ENCODE measurements around the gene CDH11. TPM values are rescaled to one million over a fixed set of nuclear protein-coding genes. Genes with fewer than 3 reads are reported as not detected.

The CDH11 gene
- total and polyA plus RNA-seq, 2 of the 4 experiments (the other 2 are of a cell fraction), result 266 to 601 TPM

GRCh38 chr16:65142276-65142675, 20.4 kb upstream of the CDH11 start:
- BruUV-seq (replicated peaks), result no TSS peak

More at GRCh38 chr16:65142276-65142675, 20.4 kb upstream of the CDH11 start:
- H2AK5ac ChIP-seq (ENCODE audit: low read depth, low read length), result no peak overlapping the region
- in situ Hi-C loops (cut with MboI; ENCODE audit: low sequenced_read_pairs) (no loop called here), dilution Hi-C loops (cut with HindIII; ENCODE audit: low sequenced_read_pairs, unreplicated experiment) (no loop called here), intact Hi-C loops (cut with micrococcal nuclease) (loop anchor here (5.0 kb wide), 1 partner anchor 1275 kb away; no protein-coding TSS in a partner anchor)
- no peaks in the 10 kb centered on the region for H3K79me1 ChIP-seq (ENCODE audit: low read depth in 1 of 2, low read length in 2 of 2)
- no peaks in the 10 kb centered on the region for H3K9me3 ChIP-seq (ENCODE audit: control insufficient read depth, insufficient read depth, low read length)
- no peak overlapping the region for H3K4me3 ChIP-seq (ENCODE audit: insufficient read depth, low read depth, low read length)
- peak; percentile 16 for DNase-seq
- H2BK5ac ChIP-seq (ENCODE audit: low read depth, low read length, poor library complexity, severe bottlenecking), result no peak overlapping the region
- H3K4me1 ChIP-seq (ENCODE audit: control insufficient read depth, insufficient read depth, low read length), result no peaks in the 10 kb centered on the region
- H3K56ac ChIP-seq (ENCODE audit: extremely low read depth, insufficient read depth, low read length), result no peak overlapping the region
- POLR2A ChIA-PET (ENCODE audit: unreplicated experiment), result interaction anchor here (0.5 kb wide), 1 partner anchor 405 kb away, joined by 3 read pairs; no protein-coding TSS in a partner anchor
- no peak overlapping the region for H4K8ac ChIP-seq (ENCODE audit: low read depth in 2 of 2, low read length in 2 of 2)
- no peak overlapping the region for H3K14ac ChIP-seq (replicated peaks; ENCODE audit: low read depth, low read length)
- CTCF ChIA-PET, result no interaction called here
- WGBS, 2 experiments (ENCODE audit: extremely low coverage in 2 of 2, insufficient read length in 1 of 2), result no CpG with 5 or more reads among the region's 3 CpGs
- H3K18ac ChIP-seq (ENCODE audit: low read depth, low read length), result no peak overlapping the region
- no peaks in the 10 kb centered on the region for H4K20me1 ChIP-seq (ENCODE audit: insufficient read depth, low read length)
- H2BK15ac ChIP-seq (ENCODE audit: low read depth, low read length), result no peak overlapping the region
- H3K9ac ChIP-seq (ENCODE audit: low read depth, low read length), result no peak overlapping the region
- H3K4me2 ChIP-seq (ENCODE audit: low read depth, low read length), result no peak overlapping the region
- H4K91ac ChIP-seq (ENCODE audit: insufficient read depth, low read depth, low read length), result no peak overlapping the region
- H3K23ac ChIP-seq (ENCODE audit: low read depth, low read length), result no peak overlapping the region
- H3K27ac ChIP-seq (ENCODE audit: insufficient read depth, low read length), result no peak overlapping the region
- H2BK120ac ChIP-seq (ENCODE audit: low read depth, low read length), result no peak overlapping the region
- no peaks in the 10 kb centered on the region for H3K9me1 ChIP-seq (ENCODE audit: insufficient read depth, low read length)
- H2AK9ac ChIP-seq (replicated peaks; ENCODE audit: low read depth, low read length, poor library complexity), result no peak overlapping the region
- H2BK20ac ChIP-seq (ENCODE audit: low read depth, low read length), result no peak overlapping the region
- no peaks in the 10 kb centered on the region for H3K36me3 ChIP-seq (ENCODE audit: control insufficient read depth, insufficient read depth, low read length)
- H3K27me3 ChIP-seq (ENCODE audit: control insufficient read depth, insufficient read depth, low read length), result peaks cover 2% of the 10 kb centered on the region
- no peak for ATAC-seq (ENCODE audit: low read depth)
- H4K5ac ChIP-seq (ENCODE audit: low read depth, low read length), result no peak overlapping the region
- H2AFZ ChIP-seq (replicated peaks; ENCODE audit: low read length, poor library complexity), result no peak overlapping the region
- no peak for TF ChIP-seq USF2 (IDR thresholded peaks at IDR 0.05; ENCODE audit: low read depth, low read length)
- TF ChIP-seq ELK1 (IDR thresholded peaks at IDR 0.05; ENCODE audit: borderline replicate concordance, low read depth, low read length), result no peak
- no peak for TF ChIP-seq CEBPB (IDR thresholded peaks at IDR 0.05; ENCODE audit: low read depth, low read length)
- no peak for TF ChIP-seq CHD1 (IDR thresholded peaks at IDR 0.05; ENCODE audit: low read depth, low read length)
- TF ChIP-seq MXI1 (IDR thresholded peaks at IDR 0.05; ENCODE audit: borderline replicate concordance, low read depth, low read length), result no peak
- no peak for TF ChIP-seq SMC3 (IDR thresholded peaks at IDR 0.05; ENCODE audit: low read depth, low read length)
- no peak for TF ChIP-seq RAD21 (IDR thresholded peaks at IDR 0.05; ENCODE audit: low read length)
- TF ChIP-seq FOS (IDR thresholded peaks at IDR 0.05; ENCODE audit: low read depth, low read length), result no peak
- no peak for TF ChIP-seq RCOR1 (IDR thresholded peaks at IDR 0.05; ENCODE audit: insufficient replicate concordance, low read length)
- no peak for TF ChIP-seq CTCF (conservative IDR thresholded peaks at IDR 0.05; ENCODE audit: low read depth, low read length)
- no peak for TF ChIP-seq MAZ (IDR thresholded peaks at IDR 0.05; ENCODE audit: borderline replicate concordance, low read depth, low read length)
- no peak for TF ChIP-seq POLR2A (IDR thresholded peaks at IDR 0.05; ENCODE audit: low read depth, low read length)
- TF ChIP-seq RFX5 (IDR thresholded peaks at IDR 0.05; ENCODE audit: low read depth, low read length), result no peak
- H3K4ac ChIP-seq (ENCODE audit: low read depth, low read length), result no peak overlapping the region
